Lower leg skin (tissue), 3 donors: ENCODE measurements around the gene P3H2.

Experiments
- CTCF ChIP-seq, 3 donors: fragments of 450-650 bp; IDR thresholded peaks; one replicate each; pipeline ENCODE4 v1.5.1; 2016; ENCODE audit warnings: antibody characterized with exemption in 3 of 3, mild to moderate bottlenecking in 3 of 3, moderate library complexity in 2 of 3
- POLR2A ChIP-seq, 2 donors: fragments of 450-650 bp; IDR thresholded peaks; one replicate each; pipeline ENCODE4 v1.6.1; 2016 to 2017; ENCODE audit warnings: antibody characterized with exemption in 2 of 2, mild to moderate bottlenecking in 1 of 2, moderate library complexity in 1 of 2

- no peak for TF ChIP-seq POLR2A (IDR thresholded peaks at IDR 0.05)
- TF ChIP-seq CTCF (IDR thresholded peaks at IDR 0.05): no peak
Observed at GRCh38 chr3:189953551-189953950, 167.1 kb downstream of the P3H2 start.
